ENCODE data around the gene PVALB.

Gene PVALB

DNA sequence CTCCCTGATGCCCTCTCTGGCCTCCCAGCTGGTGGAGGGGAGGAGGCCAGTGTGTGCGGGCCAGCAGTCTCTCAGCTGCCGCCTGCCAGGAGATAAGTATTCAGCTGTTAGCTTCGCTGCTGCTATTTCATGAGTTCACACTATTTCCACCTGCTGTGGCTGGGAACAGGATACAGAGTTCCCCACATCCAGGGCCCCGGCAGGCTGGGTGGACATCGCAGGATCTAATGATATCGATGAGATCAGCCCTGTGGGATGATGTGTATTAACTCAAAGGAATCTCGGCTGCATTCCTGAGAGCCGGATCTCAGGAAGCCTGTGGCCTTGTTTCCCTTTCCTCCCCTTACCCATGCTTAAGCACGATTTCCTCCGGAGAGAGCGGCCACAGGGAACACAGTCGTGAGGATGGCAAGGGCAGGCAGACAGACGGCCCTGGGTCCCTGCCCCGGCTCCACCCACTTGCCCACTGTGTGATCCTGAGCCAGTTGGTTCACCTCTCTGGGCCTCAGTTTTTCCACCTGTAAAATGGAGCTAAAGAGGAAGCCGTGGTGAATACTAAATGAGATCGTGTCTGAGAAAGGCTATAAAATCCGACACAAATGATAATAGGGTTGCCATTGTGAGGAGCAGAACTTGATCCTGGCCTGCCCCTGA lies 6.5 kb upstream of the PVALB start:
- Histone ChIP-seq H3K79me2 (ENCODE audit: insufficient read depth, low read length) (no peaks in the 10 kb centered on the region), H3F3A (ENCODE audit: insufficient read depth) (no peaks in the 10 kb centered on the region), H3K9me2 (replicated peaks; ENCODE audit: insufficient read depth, low read length) (no peaks in the 10 kb centered on the region), H4K20me1 (ENCODE audit: low read depth, low read length) (no peaks in the 10 kb centered on the region), H3K4me3 (ENCODE audit: insufficient read depth, low read length, poor library complexity, severe bottlenecking) (no peak overlapping the region), H3K36me3 (ENCODE audit: low read length) (no peaks in the 10 kb centered on the region), H3K9me3 (ENCODE audit: insufficient read depth, low read length) (no peaks in the 10 kb centered on the region), H3K27ac (ENCODE audit: low read depth, low read length) (no peak overlapping the region), H3K27me3 (ENCODE audit: low read length) (no peaks in the 10 kb centered on the region), H2AFZ (ENCODE audit: low read depth, low read length, severe bottlenecking) (no peak overlapping the region), H3K9ac (ENCODE audit: low read length) (no peak overlapping the region), H3K4me2 (ENCODE audit: low read depth, low read length, poor library complexity, severe bottlenecking) (no peak overlapping the region)
- TF ChIP-seq, protein P1, sequence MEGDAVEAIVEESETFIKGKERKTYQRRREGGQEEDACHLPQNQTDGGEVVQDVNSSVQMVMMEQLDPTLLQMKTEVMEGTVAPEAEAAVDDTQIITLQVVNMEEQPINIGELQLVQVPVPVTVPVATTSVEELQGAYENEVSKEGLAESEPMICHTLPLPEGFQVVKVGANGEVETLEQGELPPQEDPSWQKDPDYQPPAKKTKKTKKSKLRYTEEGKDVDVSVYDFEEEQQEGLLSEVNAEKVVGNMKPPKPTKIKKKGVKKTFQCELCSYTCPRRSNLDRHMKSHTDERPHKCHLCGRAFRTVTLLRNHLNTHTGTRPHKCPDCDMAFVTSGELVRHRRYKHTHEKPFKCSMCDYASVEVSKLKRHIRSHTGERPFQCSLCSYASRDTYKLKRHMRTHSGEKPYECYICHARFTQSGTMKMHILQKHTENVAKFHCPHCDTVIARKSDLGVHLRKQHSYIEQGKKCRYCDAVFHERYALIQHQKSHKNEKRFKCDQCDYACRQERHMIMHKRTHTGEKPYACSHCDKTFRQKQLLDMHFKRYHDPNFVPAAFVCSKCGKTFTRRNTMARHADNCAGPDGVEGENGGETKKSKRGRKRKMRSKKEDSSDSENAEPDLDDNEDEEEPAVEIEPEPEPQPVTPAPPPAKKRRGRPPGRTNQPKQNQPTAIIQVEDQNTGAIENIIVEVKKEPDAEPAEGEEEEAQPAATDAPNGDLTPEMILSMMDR (IDR thresholded peaks at IDR 0.05; ENCODE audit: insufficient read depth, low read length, poor library complexity, severe bottlenecking), result no peak
- no peak for TF ChIP-seq EZH2phosphoT487 (conservative IDR thresholded peaks at IDR 0.05; ENCODE audit: low read length)

DNA sequence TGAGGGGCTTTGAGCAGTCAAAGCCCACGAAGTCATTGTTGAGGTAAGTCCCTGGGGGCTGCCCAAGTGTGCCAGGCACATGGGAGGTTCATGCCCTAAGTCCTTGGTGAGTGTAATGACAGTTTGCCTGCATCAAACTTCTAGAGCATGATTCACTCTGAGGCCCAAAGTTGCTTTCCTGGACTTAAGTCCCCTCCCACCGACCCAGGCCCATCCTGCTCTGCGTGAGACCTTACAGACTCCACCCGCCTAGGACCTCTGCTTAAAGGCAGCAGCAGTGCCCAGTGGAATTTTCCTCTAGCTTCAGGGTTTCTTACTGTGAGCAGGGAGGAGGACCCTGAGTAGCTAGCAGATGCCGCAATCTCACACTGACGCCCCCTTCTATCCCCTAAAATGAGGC lies 5.7 kb upstream of the PVALB start:
- no peak for TF ChIP-seq EZH2phosphoT487 (conservative IDR thresholded peaks at IDR 0.05; ENCODE audit: low read length)
- no peaks in the 10 kb centered on the region for H3K36me3 ChIP-seq (ENCODE audit: low read length)
- no peaks in the 10 kb centered on the region for H3K27me3 ChIP-seq (ENCODE audit: low read length)
- H3K9ac ChIP-seq (ENCODE audit: low read length), result no peak overlapping the region
- no peaks in the 10 kb centered on the region for H3F3A ChIP-seq (ENCODE audit: insufficient read depth)
- no peak overlapping the region for H2AFZ ChIP-seq (ENCODE audit: low read depth, low read length, severe bottlenecking)
- no peaks in the 10 kb centered on the region for H3K9me2 ChIP-seq (replicated peaks; ENCODE audit: insufficient read depth, low read length)
- H3K27ac ChIP-seq (ENCODE audit: low read depth, low read length), result no peak overlapping the region
- H3K9me3 ChIP-seq (ENCODE audit: insufficient read depth, low read length), result no peaks in the 10 kb centered on the region
- no peaks in the 10 kb centered on the region for H3K79me2 ChIP-seq (ENCODE audit: insufficient read depth, low read length)
- no peaks in the 10 kb centered on the region for H4K20me1 ChIP-seq (ENCODE audit: low read depth, low read length)
- H3K4me3 ChIP-seq (ENCODE audit: insufficient read depth, low read length, poor library complexity, severe bottlenecking), result no peak overlapping the region
- no peak overlapping the region for H3K4me2 ChIP-seq (ENCODE audit: low read depth, low read length, poor library complexity, severe bottlenecking)

DNA sequence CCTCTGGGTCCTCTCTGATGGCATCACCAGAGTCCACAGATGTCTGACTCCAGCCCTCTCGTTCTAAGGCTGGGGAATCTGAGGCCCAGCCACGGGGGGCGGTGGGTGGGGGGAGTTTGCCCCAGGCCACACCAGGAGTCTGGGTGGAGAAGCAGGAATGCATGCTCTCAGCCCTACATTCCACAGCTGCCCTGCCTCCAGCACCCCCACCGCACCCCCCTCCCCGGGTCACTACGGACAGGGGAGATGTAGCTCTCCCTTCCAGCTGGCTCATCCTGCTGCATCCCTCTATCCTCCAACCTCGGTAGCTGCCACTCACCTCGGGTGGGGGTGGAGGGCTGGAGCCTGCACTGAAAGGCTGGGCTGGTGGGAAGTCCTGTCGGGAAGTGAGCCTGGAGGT lies 2.3 kb upstream of the PVALB start:
- Histone ChIP-seq H3K4me2 (ENCODE audit: low read depth, low read length, poor library complexity, severe bottlenecking) (no peak overlapping the region), H3K36me3 (ENCODE audit: low read length) (no peaks in the 10 kb centered on the region), H3K9me2 (replicated peaks; ENCODE audit: insufficient read depth, low read length) (no peaks in the 10 kb centered on the region), H3K9ac (ENCODE audit: low read length) (no peak overlapping the region), H2AFZ (ENCODE audit: low read depth, low read length, severe bottlenecking) (no peak overlapping the region), H3F3A (ENCODE audit: insufficient read depth) (no peaks in the 10 kb centered on the region), H3K27me3 (ENCODE audit: low read length) (no peaks in the 10 kb centered on the region), H3K79me2 (ENCODE audit: insufficient read depth, low read length) (no peaks in the 10 kb centered on the region), H3K9me3 (ENCODE audit: insufficient read depth, low read length) (no peaks in the 10 kb centered on the region), H4K20me1 (ENCODE audit: low read depth, low read length) (no peaks in the 10 kb centered on the region), H3K4me3 (ENCODE audit: insufficient read depth, low read length, poor library complexity, severe bottlenecking) (no peak overlapping the region), H3K27ac (ENCODE audit: low read depth, low read length) (no peak overlapping the region)
- TF ChIP-seq EZH2phosphoT487 (conservative IDR thresholded peaks at IDR 0.05; ENCODE audit: low read length), result no peak
- TF ChIP-seq, protein P1 (IDR thresholded peaks at IDR 0.05; ENCODE audit: insufficient read depth, low read length, poor library complexity, severe bottlenecking), result no peak

DNA sequence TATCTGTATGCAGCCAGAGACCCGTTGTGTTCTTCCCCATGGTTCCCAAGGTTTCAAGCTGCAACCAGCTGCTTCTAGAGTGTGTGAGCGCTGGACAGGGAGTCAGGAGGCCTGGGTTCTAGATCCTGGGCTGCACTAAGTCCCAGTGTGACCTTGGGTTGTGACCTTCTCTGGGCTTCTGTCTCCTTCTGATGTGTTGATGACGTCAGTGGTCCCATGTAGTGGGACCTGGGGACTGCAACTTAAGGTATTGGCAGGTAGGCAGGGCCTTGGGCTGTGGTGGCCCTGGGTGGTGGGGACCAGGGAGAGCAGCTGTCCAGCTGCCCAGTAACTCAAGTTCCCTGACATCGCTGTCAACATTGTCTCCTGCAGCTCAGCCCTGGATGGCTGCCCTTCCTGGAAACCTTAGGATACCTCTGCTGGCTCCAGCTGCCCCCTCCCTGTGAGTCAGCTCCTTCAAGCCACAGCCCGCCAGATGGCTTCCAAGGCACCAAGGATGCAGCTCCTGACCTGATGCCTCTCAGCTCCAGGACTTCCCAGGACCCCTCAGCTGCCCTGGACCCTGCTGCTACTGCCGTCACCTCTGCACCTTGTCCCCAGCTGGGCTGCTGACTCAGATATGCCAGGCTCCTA lies 1.3 kb upstream of the PVALB start:
- H3K27ac ChIP-seq (ENCODE audit: low read depth, low read length), result no peak overlapping the region
- no peaks in the 10 kb centered on the region for H3K36me3 ChIP-seq (ENCODE audit: low read length)
- H3K9me3 ChIP-seq (ENCODE audit: insufficient read depth, low read length), result no peaks in the 10 kb centered on the region
- no peaks in the 10 kb centered on the region for H3K27me3 ChIP-seq (ENCODE audit: low read length)
- no peak overlapping the region for H3K9ac ChIP-seq (ENCODE audit: low read length)
- H3F3A ChIP-seq (ENCODE audit: insufficient read depth), result no peaks in the 10 kb centered on the region
- H3K4me2 ChIP-seq (ENCODE audit: low read depth, low read length, poor library complexity, severe bottlenecking), result no peak overlapping the region
- H2AFZ ChIP-seq (ENCODE audit: low read depth, low read length, severe bottlenecking), result no peak overlapping the region
- no peaks in the 10 kb centered on the region for H3K9me2 ChIP-seq (replicated peaks; ENCODE audit: insufficient read depth, low read length)
- no peak for TF ChIP-seq EZH2phosphoT487 (conservative IDR thresholded peaks at IDR 0.05; ENCODE audit: low read length)
- TF ChIP-seq, protein P1 (IDR thresholded peaks at IDR 0.05; ENCODE audit: insufficient read depth, low read length, poor library complexity, severe bottlenecking), result no peak
- no peaks in the 10 kb centered on the region for H3K79me2 ChIP-seq (ENCODE audit: insufficient read depth, low read length)
- H3K4me3 ChIP-seq (ENCODE audit: insufficient read depth, low read length, poor library complexity, severe bottlenecking), result no peak overlapping the region
- no peaks in the 10 kb centered on the region for H4K20me1 ChIP-seq (ENCODE audit: low read depth, low read length)
